H9 (cell line): ENCODE measurements around the gene TXNDC9. TPM values are rescaled to one million over a fixed set of nuclear protein-coding genes. Genes with fewer than 3 reads are reported as not detected.

ENCODE experiments used
- DNase-seq: peaks from one replicate; pipeline ENCODE4 v3.0.0-alpha.2; 2017
- H2AFZ ChIP-seq: one replicate; pipeline ENCODE4 v1.6.1; 2013; ENCODE audit warnings: mild to moderate bottlenecking, low read length, control low read depth, moderate library complexity
- H2AK5ac ChIP-seq: 2 replicates; pipeline ENCODE4 v1.6.1; 2013; ENCODE audit warnings: low read length, control low read depth, mixed read lengths; ENCODE audit not compliant: insufficient read length
- H2BK120ac ChIP-seq: one replicate; pipeline ENCODE4 v1.6.1; 2013; ENCODE audit warnings: low read depth, mild to moderate bottlenecking, low read length, control low read depth, inconsistent platforms; ENCODE audit not compliant: poor library complexity, severe bottlenecking
- H2BK12ac ChIP-seq: 2 replicates; pipeline ENCODE4 v1.6.1; 2013; ENCODE audit warnings: low read length, control low read depth, mixed read lengths, low read depth; ENCODE audit not compliant: insufficient read length
- H2BK15ac ChIP-seq: 2 replicates; pipeline ENCODE4 v1.6.1; 2013; ENCODE audit warnings: low read depth, low read length, control low read depth
- H2BK20ac ChIP-seq: one replicate; pipeline ENCODE4 v1.6.1; 2013; ENCODE audit warnings: low read depth, mild to moderate bottlenecking, low read length, control low read depth, inconsistent platforms; ENCODE audit not compliant: poor library complexity, severe bottlenecking
- H2BK5ac ChIP-seq: 2 replicates; pipeline ENCODE4 v1.6.1; 2013; ENCODE audit warnings: low read length, control low read depth, mixed read lengths; ENCODE audit not compliant: insufficient read length
- H3K14ac ChIP-seq: 2 replicates; pipeline ENCODE4 v1.6.1; 2013; ENCODE audit warnings: low read length, control low read depth; ENCODE audit not compliant: insufficient read depth
- H3K18ac ChIP-seq: 2 replicates; pipeline ENCODE4 v1.6.1; 2013; ENCODE audit warnings: low read depth, mild to moderate bottlenecking, mixed read lengths, low read length, control low read depth; ENCODE audit not compliant: insufficient read length
- H3K23ac ChIP-seq: 2 replicates; pipeline ENCODE4 v1.6.1; 2013; ENCODE audit warnings: low read length, control low read depth, mixed read lengths, low read depth; ENCODE audit not compliant: insufficient read length
- H3K23me2 ChIP-seq: 2 replicates; pipeline ENCODE4 v1.6.1; 2013; ENCODE audit warnings: low read depth, mild to moderate bottlenecking, mixed read lengths, low read length, control low read depth; ENCODE audit not compliant: insufficient read length, poor library complexity, severe bottlenecking
- H3K27ac ChIP-seq: 2 replicates; pipeline ENCODE4 v1.5.1; 2013; ENCODE audit warnings: low read length, control low read depth, mixed read lengths, low read depth; ENCODE audit not compliant: insufficient read length
- H3K27me3 ChIP-seq: 2 replicates; pipeline ENCODE4 v1.6.1; 2013; ENCODE audit warnings: low read length, control low read depth, inconsistent platforms; ENCODE audit not compliant: insufficient read depth
- H3K4ac ChIP-seq: 2 replicates; pipeline ENCODE4 v1.6.1; 2013; ENCODE audit warnings: low read depth, mild to moderate bottlenecking, control low read depth, inconsistent platforms, low read length, moderate library complexity
- H3K4me1 ChIP-seq: 2 replicates; pipeline ENCODE4 v1.6.1; 2013; ENCODE audit warnings: low read length, control low read depth, inconsistent platforms; ENCODE audit not compliant: insufficient read depth
- H3K4me2 ChIP-seq: 2 replicates; pipeline ENCODE4 v1.6.1; 2013; ENCODE audit warnings: low read length, control low read depth, mixed read lengths; ENCODE audit not compliant: insufficient read length, insufficient read depth
- H3K56ac ChIP-seq: 2 replicates; pipeline ENCODE4 v1.6.1; 2013; ENCODE audit warnings: low read depth, mild to moderate bottlenecking, mixed read lengths, low read length, control low read depth; ENCODE audit not compliant: insufficient read length
- H3K79me1 ChIP-seq: 2 replicates; pipeline ENCODE4 v1.6.1; 2013; ENCODE audit warnings: low read depth, mild to moderate bottlenecking, moderate library complexity, low read length, control low read depth, inconsistent platforms; ENCODE audit not compliant: insufficient read depth, poor library complexity, severe bottlenecking
- H3K79me2 ChIP-seq: 2 replicates; pipeline ENCODE4 v1.6.1; 2013; ENCODE audit warnings: low read length, control low read depth, inconsistent platforms; ENCODE audit not compliant: insufficient read depth
- H3K9ac ChIP-seq: 2 replicates; pipeline ENCODE4 v1.6.1; 2013; ENCODE audit warnings: low read length, control low read depth, mixed read lengths; ENCODE audit not compliant: insufficient read length; ENCODE audit errors: extremely low read depth
- H3K9me3 ChIP-seq: one replicate; pipeline ENCODE4 v1.6.1; 2013; ENCODE audit warnings: low read depth, low read length, inconsistent platforms; ENCODE audit not compliant: control insufficient read depth
- H3T11ph ChIP-seq: one replicate; pipeline ENCODE4 v1.6.1; 2013; ENCODE audit warnings: mild to moderate bottlenecking, low read length, control low read depth, inconsistent platforms
- H4K20me1 ChIP-seq: one replicate; pipeline ENCODE4 v1.6.1; 2013; ENCODE audit not compliant: control insufficient read depth, insufficient read length, insufficient read depth
- H4K5ac ChIP-seq: 2 replicates; pipeline ENCODE4 v1.6.1; 2013; ENCODE audit warnings: low read depth, mild to moderate bottlenecking, mixed read lengths, low read length, control low read depth; ENCODE audit not compliant: insufficient read length
- H4K8ac ChIP-seq: replicated peaks from 2 replicates; pipeline ENCODE4 v1.6.1; 2013; ENCODE audit warnings: low read length, control low read depth, mixed read lengths, low read depth; ENCODE audit not compliant: insufficient read length
- H4K91ac ChIP-seq: 2 replicates; pipeline ENCODE4 v1.6.1; 2013; ENCODE audit warnings: low read depth, mild to moderate bottlenecking, moderate library complexity, mixed read lengths, low read length, control low read depth; ENCODE audit not compliant: insufficient read length
- H3K27ac Mint-ChIP-seq, 3 experiments: 2 replicates in 2 of 3; 3 replicates in 1 of 3; pipeline ENCODE4 v1.8.0; 2020 to 2021; ENCODE audit warnings: mixed read lengths in 3 of 3, mild to moderate bottlenecking in 1 of 3, moderate library complexity in 1 of 3
- H3K27me3 Mint-ChIP-seq: 2 replicates; pipeline ENCODE4 v1.8.0; 2021; ENCODE audit warnings: low read depth, mild to moderate bottlenecking, moderate library complexity, mixed read lengths
- H3K36me3 Mint-ChIP-seq, 3 experiments: 2 replicates in 2 of 3; 3 replicates in 1 of 3; pipeline ENCODE4 v1.8.0; 2020 to 2021; ENCODE audit warnings: low read depth in 3 of 3, mixed read lengths in 3 of 3; ENCODE audit not compliant: insufficient read depth in 1 of 3
- H3K4me1 Mint-ChIP-seq, 2 experiments: 2 replicates each; pipeline ENCODE4 v1.8.0; 2020; ENCODE audit warnings: mixed read lengths in 2 of 2
- H3K4me3 Mint-ChIP-seq, 2 experiments: 2 replicates in 1 of 2; 3 replicates in 1 of 2; pipeline ENCODE4 v1.8.0; 2020 to 2021; ENCODE audit warnings: mild to moderate bottlenecking in 2 of 2, mixed read lengths in 2 of 2, moderate library complexity in 1 of 2
- H3K9me3 Mint-ChIP-seq, 2 experiments: 2 replicates in 1 of 2; 3 replicates in 1 of 2; pipeline ENCODE4 v1.8.0; 2020; ENCODE audit warnings: mild to moderate bottlenecking in 2 of 2, mixed read lengths in 2 of 2, moderate library complexity in 1 of 2
- CTCF ChIP-seq: fragments of 200-600 bp; sonication (generic); conservative IDR thresholded peaks from 3 replicates; pipeline ENCODE4 v1.8.0; 2021; ENCODE audit warnings: antibody characterized with exemption, mild to moderate bottlenecking
- WGBS: extraction: QIAGEN DNeasy Blood & Tissue Kit; methylation state at CpG from one replicate; pipeline ENCODE4 v1.1.7; 2013; ENCODE audit warnings: missing lambda C conversion rate, low lambda C conversion rate, mixed read lengths; ENCODE audit not compliant: insufficient read length; ENCODE audit errors: extremely low coverage; 5-methylcytosine and 5-hydroxymethylcytosine counted together
- total RNA-seq: library from RNA; stranded (reverse); gene quantifications from 2 replicates; pipeline ENCODE4 v1.2.1, GENCODE V29; 2021

The TXNDC9 gene
- total RNA-seq, 1 experiment from 2014 or later = 37.7 TPM

DNA sequence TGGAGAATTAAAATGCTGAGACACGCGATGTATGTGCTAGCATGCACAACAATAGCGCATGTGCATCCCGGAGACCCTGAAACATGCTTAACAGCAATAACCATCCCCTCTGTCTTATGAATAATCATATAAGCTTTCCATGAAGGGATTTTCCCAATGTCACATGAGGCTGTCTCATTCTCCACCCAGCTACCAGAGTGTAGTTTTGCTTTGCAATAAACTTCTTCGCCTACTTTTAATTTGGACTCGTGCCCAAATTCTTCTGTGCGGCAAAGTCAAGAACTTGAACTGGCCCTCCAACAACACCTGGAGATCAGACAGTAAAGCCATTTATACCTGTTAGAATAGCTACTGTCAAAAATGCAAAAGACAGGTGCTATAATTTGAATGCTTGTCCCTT lies 50.6 kb downstream of the TXNDC9 start:
- Histone ChIP-seq H3K4ac (no peak overlapping the region), H2BK5ac (no peak overlapping the region), H2AFZ (no peak overlapping the region), H2BK15ac (no peak overlapping the region), H3K27me3 (no peaks in the 10 kb centered on the region), H3K9ac (no peak overlapping the region), H4K20me1 (no peaks in the 10 kb centered on the region), H4K5ac (no peak overlapping the region), H3K23me2 (no peaks in the 10 kb centered on the region), H3K4me1 (peaks cover 3% of the 10 kb centered on the region; the same call in 1 of the 2 replicates), H3K79me1 (no peaks in the 10 kb centered on the region), H3K27ac (no peak overlapping the region), H3T11ph (no peak overlapping the region), H3K14ac (no peak overlapping the region), H2BK120ac (no peak overlapping the region), H2AK5ac (no peak overlapping the region), H2BK12ac (no peak overlapping the region), H3K4me2 (no peak overlapping the region), H4K8ac (no peak overlapping the region), H3K79me2 (no peaks in the 10 kb centered on the region), H3K9me3 (no peaks in the 10 kb centered on the region), H3K56ac (no peak overlapping the region), H3K18ac (no peak overlapping the region), H4K91ac (no peak overlapping the region), H3K23ac (no peak overlapping the region), H2BK20ac (no peak overlapping the region)
- Mint-ChIP-seq H3K4me3 (no peak overlapping the region), H3K9me3 (peaks cover under 1 to 3% of the 10 kb centered on the region in 2 experiments; a peak in 3 of 5 replicates), H3K27ac (no peak overlapping the region), H3K36me3 (peaks cover 0 to 5% (median 0%) of the 10 kb centered on the region in 3 experiments; a peak in 1 of 7 replicates), H3K27me3 (no peaks in the 10 kb centered on the region), H3K4me1 (peaks cover 11 to 14% of the 10 kb centered on the region in 2 experiments)
- TF ChIP-seq CTCF = no peak
- DNase-seq = no peak
- WGBS = no CpG with 5 or more reads among the region's 7 CpGs
